DMS114 treated with DMSO at 0.1 percent for 48 hours (cell line): ENCODE results near the gene SHC3.

Experiments
- DNase-seq: peaks from one replicate; lab custom pipeline; 2025; ENCODE audit not compliant: unreplicated experiment; lab: John Stamatoyannopoulos, UW

The SHC3 gene

GRCh38 chr9:89112243-89112642 lies 66.4 kb downstream of the SHC3 start:
- DNase-seq, result no peak

GRCh38 chr9:89109666-89110065 lies 69.0 kb downstream of the SHC3 start:
- DNase-seq, result no peak

- DNase-seq, result no peak
Measured at GRCh38 chr9:89107406-89107805, 71.2 kb downstream of the SHC3 start.

- DNase-seq, result no peak
Measured at GRCh38 chr9:89106224-89106851, 72.3 kb downstream of the SHC3 start.

- no peak for DNase-seq
Measured at GRCh38 chr9:89104821-89105220, 73.8 kb downstream of the SHC3 start.

- DNase-seq, result no peak
Measured at GRCh38 chr9:89097219-89097618, 81.4 kb downstream of the SHC3 start.

GRCh38 chr9:89096807-89097206 lies 81.8 kb downstream of the SHC3 start:
- DNase-seq, result no peak

GRCh38 chr9:89095761-89096528 lies 82.7 kb downstream of the SHC3 start:
- DNase-seq, result no peak

- DNase-seq, result no peak
Measured at GRCh38 chr9:89093201-89093975, 85.2 kb downstream of the SHC3 start.

GRCh38 chr9:89089176-89089575 lies 89.4 kb downstream of the SHC3 start:
- no peak for DNase-seq

- DNase-seq, result no peak
Measured at GRCh38 chr9:89083626-89084025, 95.0 kb downstream of the SHC3 start.

- no peak for DNase-seq
Measured at GRCh38 chr9:89080193-89080592, 98.4 kb downstream of the SHC3 start.

- DNase-seq, result no peak
Measured at GRCh38 chr9:89079391-89079790, 99.2 kb downstream of the SHC3 start.

- DNase-seq, result no peak
Measured at GRCh38 chr9:89078860-89079259, 99.8 kb downstream of the SHC3 start.

- DNase-seq, result no peak
Measured at GRCh38 chr9:89078421-89078820, 100.2 kb downstream of the SHC3 start.

GRCh38 chr9:89077519-89077918 lies 101.1 kb downstream of the SHC3 start:
- DNase-seq, result no peak

GRCh38 chr9:89073397-89073796 lies 105.2 kb downstream of the SHC3 start:
- DNase-seq, result no peak

GRCh38 chr9:89071591-89071990 lies 107.0 kb downstream of the SHC3 start:
- no peak for DNase-seq

- no peak for DNase-seq
Measured at GRCh38 chr9:89066835-89067234, 111.8 kb downstream of the SHC3 start.

- DNase-seq, result no peak
Measured at GRCh38 chr9:89065921-89066320, 112.7 kb downstream of the SHC3 start.

- DNase-seq, result no peak
Measured at GRCh38 chr9:89060790-89061189, 117.8 kb downstream of the SHC3 start.

GRCh38 chr9:89059925-89060506 lies 118.6 kb downstream of the SHC3 start:
- no peak for DNase-seq
